Trophoblast cell (in vitro differentiated cells and primary cell): ENCODE data around the gene FLVCR2.

Source experiments
- DNase-seq, 2 donors: peaks; one replicate each; pipeline ENCODE4 v3.0.0-alpha.2; 2016
- H2AFZ ChIP-seq: 2 replicates; pipeline ENCODE4 v1.6.1; 2013; ENCODE audit warnings: low read length, moderate library complexity, mild to moderate bottlenecking; ENCODE audit not compliant: insufficient read depth, poor library complexity
- H2AK5ac ChIP-seq: 2 replicates; pipeline ENCODE4 v1.6.1; 2013; ENCODE audit warnings: mild to moderate bottlenecking, low read length
- H2BK120ac ChIP-seq: 2 replicates; pipeline ENCODE4 v1.6.1; 2013; ENCODE audit warnings: low read length, mild to moderate bottlenecking, moderate library complexity; ENCODE audit not compliant: insufficient read depth, poor library complexity
- H2BK12ac ChIP-seq: 2 replicates; pipeline ENCODE4 v1.6.1; 2013; ENCODE audit warnings: mild to moderate bottlenecking, low read length, moderate library complexity
- H2BK5ac ChIP-seq: 2 replicates; pipeline ENCODE4 v1.6.1; 2013; ENCODE audit warnings: low read length, low read depth, moderate library complexity, mild to moderate bottlenecking; ENCODE audit not compliant: poor library complexity
- H3K14ac ChIP-seq: 2 replicates; pipeline ENCODE4 v1.6.1; 2013; ENCODE audit warnings: mild to moderate bottlenecking, low read length
- H3K18ac ChIP-seq: 2 replicates; pipeline ENCODE4 v1.6.1; 2013; ENCODE audit warnings: mild to moderate bottlenecking, low read length
- H3K23ac ChIP-seq: 2 replicates; pipeline ENCODE4 v1.6.1; 2013; ENCODE audit warnings: low read length
- H3K27ac ChIP-seq: 2 replicates; pipeline ENCODE4 v1.5.1; 2013; ENCODE audit warnings: low read depth, mild to moderate bottlenecking, inconsistent platforms, low read length, moderate library complexity
- H3K27me3 ChIP-seq: 2 replicates; pipeline ENCODE4 v1.6.1; 2013; ENCODE audit warnings: inconsistent platforms, mild to moderate bottlenecking, low read length, moderate library complexity; ENCODE audit not compliant: insufficient read depth
- H3K36me3 ChIP-seq, 2 experiments: 1 replicate in 1 of 2; 2 replicates in 1 of 2; pipeline ENCODE4 v1.6.1; 2013; ENCODE audit warnings: low read length in 2 of 2, mild to moderate bottlenecking in 2 of 2, moderate library complexity in 1 of 2; ENCODE audit not compliant: insufficient read depth in 2 of 2, control insufficient read depth in 1 of 2
- H3K4ac ChIP-seq: 2 replicates; pipeline ENCODE4 v1.6.1; 2013; ENCODE audit warnings: low read depth, mild to moderate bottlenecking, low read length, moderate library complexity
- H3K4me1 ChIP-seq, 2 experiments: 1 replicate in 1 of 2; 2 replicates in 1 of 2; pipeline ENCODE4 v1.6.1; 2013; ENCODE audit warnings: low read length in 2 of 2, mild to moderate bottlenecking in 2 of 2, moderate library complexity in 1 of 2; ENCODE audit not compliant: insufficient read depth in 2 of 2, control insufficient read depth in 1 of 2
- H3K4me2 ChIP-seq: 2 replicates; pipeline ENCODE4 v1.6.1; 2013; ENCODE audit warnings: inconsistent platforms, mild to moderate bottlenecking, low read length, moderate library complexity
- H3K4me3 ChIP-seq: 2 replicates; pipeline ENCODE4 v1.5.1; 2013; ENCODE audit warnings: mild to moderate bottlenecking, low read depth, low read length, inconsistent platforms
- H3K79me1 ChIP-seq: one replicate; pipeline ENCODE4 v1.6.1; 2013; ENCODE audit warnings: low read length
- H3K79me2 ChIP-seq: 2 replicates; pipeline ENCODE4 v1.6.1; 2013; ENCODE audit warnings: low read length, mild to moderate bottlenecking; ENCODE audit not compliant: control insufficient read depth, insufficient read depth, poor library complexity
- H3K9ac ChIP-seq: 2 replicates; pipeline ENCODE4 v1.6.1; 2013; ENCODE audit warnings: mild to moderate bottlenecking, low read length
- H3K9me3 ChIP-seq: 2 replicates; pipeline ENCODE4 v1.6.1; 2013; ENCODE audit warnings: low read depth, mild to moderate bottlenecking, control low read depth, inconsistent platforms, low read length; ENCODE audit not compliant: insufficient read depth
- H4K12ac ChIP-seq: 2 replicates; pipeline ENCODE4 v1.6.1; 2013; ENCODE audit warnings: low read depth, mild to moderate bottlenecking, low read length, moderate library complexity
- H4K8ac ChIP-seq: 2 replicates; pipeline ENCODE4 v1.6.1; 2013; ENCODE audit warnings: low read depth, mild to moderate bottlenecking, low read length, moderate library complexity
- H4K91ac ChIP-seq: one replicate; pipeline ENCODE4 v1.6.1; 2013; ENCODE audit warnings: low read depth, mild to moderate bottlenecking, low read length, moderate library complexity
- WGBS: extraction: QIAGEN DNeasy Blood & Tissue Kit; methylation state at CpG from one replicate; pipeline ENCODE4 v1.1.7; 2013; ENCODE audit warnings: missing lambda C conversion rate; ENCODE audit not compliant: insufficient read length, insufficient coverage; ENCODE audit errors: extremely low coverage; 5-methylcytosine and 5-hydroxymethylcytosine counted together

FLVCR2 gene

DNA sequence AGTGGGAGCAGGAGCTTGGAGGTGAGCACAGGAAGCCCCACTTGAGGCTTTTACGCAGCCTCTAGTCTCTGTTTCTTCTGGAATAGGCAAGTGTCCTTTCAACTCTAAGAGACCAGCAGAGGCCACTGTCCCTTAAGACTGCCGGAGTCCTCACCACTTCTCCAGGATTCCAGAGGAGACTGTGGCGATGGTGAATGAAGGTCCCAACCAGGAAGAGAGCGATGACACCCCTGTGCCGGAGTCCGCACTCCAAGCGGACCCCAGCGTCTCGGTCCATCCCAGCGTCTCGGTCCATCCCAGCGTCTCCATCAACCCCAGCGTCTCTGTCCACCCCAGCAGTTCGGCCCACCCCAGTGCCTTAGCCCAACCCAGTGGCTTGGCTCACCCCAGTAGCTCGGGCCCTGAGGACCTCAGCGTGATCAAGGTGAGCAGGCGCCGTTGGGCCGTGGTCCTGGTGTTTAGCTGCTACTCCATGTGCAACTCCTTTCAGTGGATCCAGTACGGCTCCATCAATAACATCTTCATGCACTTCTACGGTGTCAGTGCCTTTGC, 442 bp downstream of the FLVCR2 start:
- Histone ChIP-seq H3K36me3 (no peaks in the 10 kb centered on the region), H3K27me3 (no peaks in the 10 kb centered on the region), H3K4me1 (peaks cover 10% of the 10 kb centered on the region in 2 experiments), H4K91ac (peak overlapping the region; percentile 21), H4K8ac (peak overlapping the region; percentile 48), H2BK5ac (peak overlapping the region; percentile 25), H3K9me3 (no peaks in the 10 kb centered on the region), H3K27ac (peak overlapping the region; percentile 70), H3K9ac (no peak overlapping the region), H2AK5ac (peak overlapping the region; percentile 9), H3K18ac (peak overlapping the region; percentile 26), H3K4me2 (peak overlapping the region; percentile 99), H3K14ac (peak overlapping the region; percentile 45), H3K4me3 (peak overlapping the region; percentile 75), H4K12ac (peak overlapping the region; percentile 19), H3K79me1 (peaks cover 5% of the 10 kb centered on the region), H2BK12ac (no peak overlapping the region), H2BK120ac (peak overlapping the region; percentile 3), H3K79me2 (peaks cover 4% of the 10 kb centered on the region), H3K23ac (no peak overlapping the region), H3K4ac (peak overlapping the region; percentile 5), H2AFZ (peak overlapping the region; percentile 38)
- no CpG with 5 or more reads among the region's 21 CpGs for WGBS
- DNase-seq = peak; percentile 55 to 73

DNA sequence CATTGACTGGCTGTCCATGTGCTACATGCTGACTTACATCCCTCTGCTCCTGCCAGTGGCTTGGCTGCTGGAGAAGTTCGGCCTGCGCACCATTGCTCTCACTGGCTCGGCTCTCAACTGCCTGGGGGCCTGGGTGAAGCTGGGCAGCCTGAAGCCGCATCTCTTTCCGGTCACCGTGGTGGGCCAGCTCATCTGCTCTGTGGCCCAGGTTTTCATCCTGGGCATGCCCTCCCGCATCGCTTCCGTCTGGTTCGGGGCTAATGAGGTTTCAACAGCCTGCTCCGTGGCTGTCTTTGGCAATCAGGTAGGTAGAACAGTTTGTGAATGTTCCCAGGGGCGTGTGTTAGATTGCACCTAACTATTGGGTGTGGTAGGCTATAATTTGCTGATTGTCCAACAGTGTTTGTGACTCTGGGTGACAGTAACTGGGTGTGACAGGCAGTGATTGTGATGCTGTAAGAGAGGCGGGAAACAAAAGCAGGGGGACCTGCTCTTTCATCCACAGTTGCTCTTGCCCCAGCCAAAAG, 981 bp downstream of the FLVCR2 start:
- H3K9me3 ChIP-seq = no peaks in the 10 kb centered on the region
- peak overlapping the region; percentile 99 for H3K4me2 ChIP-seq
- H3K23ac ChIP-seq = no peak overlapping the region
- no peak overlapping the region for H2AK5ac ChIP-seq
- H3K36me3 ChIP-seq = no peaks in the 10 kb centered on the region
- no peak overlapping the region for H2BK12ac ChIP-seq
- H3K27me3 ChIP-seq = no peaks in the 10 kb centered on the region
- peaks cover 10% of the 10 kb centered on the region in 2 experiments for H3K4me1 ChIP-seq
- H3K79me2 ChIP-seq = peaks cover 4% of the 10 kb centered on the region
- no peak overlapping the region for H4K12ac ChIP-seq
- H3K79me1 ChIP-seq = peaks cover 5% of the 10 kb centered on the region
- WGBS = no CpG with 5 or more reads among the region's 13 CpGs
- no peak overlapping the region for H3K4me3 ChIP-seq
- DNase-seq = peak; percentile 30 to 43
- H3K18ac ChIP-seq = peak overlapping the region; percentile 20
- H2BK120ac ChIP-seq = peak overlapping the region; percentile 12
- H2AFZ ChIP-seq = no peak overlapping the region
- peak overlapping the region; percentile 11 for H3K14ac ChIP-seq
- H3K27ac ChIP-seq = no peak overlapping the region
- H3K9ac ChIP-seq = no peak overlapping the region
- no peak overlapping the region for H2BK5ac ChIP-seq
- H3K4ac ChIP-seq = peak overlapping the region; percentile 23
- peak overlapping the region; percentile 16 for H4K8ac ChIP-seq
- no peak overlapping the region for H4K91ac ChIP-seq

DNA sequence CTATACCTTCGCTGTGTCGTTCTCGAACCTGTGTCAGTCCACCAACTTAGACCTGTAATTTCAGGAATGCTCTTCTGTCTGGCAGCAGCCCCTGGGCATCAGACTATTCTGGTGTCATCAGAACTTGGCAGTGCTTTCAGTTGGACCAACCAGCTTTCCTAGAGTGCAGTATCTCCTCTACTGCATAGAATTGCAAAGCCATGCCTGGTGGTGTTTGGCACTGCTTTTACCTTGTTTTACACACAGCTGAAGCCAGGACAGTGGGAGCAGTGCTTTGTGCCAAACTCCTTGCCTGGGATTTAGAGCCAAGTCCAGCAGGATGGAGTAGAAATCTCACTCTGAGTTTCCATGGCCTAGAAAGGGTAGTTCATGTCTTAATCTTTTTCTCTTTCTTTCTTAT, 1.5 kb downstream of the FLVCR2 start:
- Histone ChIP-seq H3K27ac (no peak overlapping the region), H3K4me3 (no peak overlapping the region), H3K18ac (no peak overlapping the region), H2AFZ (no peak overlapping the region), H4K8ac (no peak overlapping the region), H3K9me3 (no peaks in the 10 kb centered on the region), H2BK5ac (no peak overlapping the region), H3K79me2 (peaks cover 4% of the 10 kb centered on the region), H3K79me1 (peaks cover 5% of the 10 kb centered on the region), H3K23ac (no peak overlapping the region), H2AK5ac (no peak overlapping the region), H3K4ac (no peak overlapping the region), H3K36me3 (no peaks in the 10 kb centered on the region), H3K14ac (no peak overlapping the region), H4K12ac (no peak overlapping the region), H3K4me2 (peak overlapping the region; percentile 29), H4K91ac (no peak overlapping the region), H2BK12ac (no peak overlapping the region), H3K4me1 (peaks cover 10 to 12% of the 10 kb centered on the region in 2 experiments), H2BK120ac (no peak overlapping the region), H3K9ac (no peak overlapping the region), H3K27me3 (no peaks in the 10 kb centered on the region)
- peak in 1 of 2 donors; percentile 38 for DNase-seq
- WGBS = no CpG with 5 or more reads among the region's 3 CpGs

DNA sequence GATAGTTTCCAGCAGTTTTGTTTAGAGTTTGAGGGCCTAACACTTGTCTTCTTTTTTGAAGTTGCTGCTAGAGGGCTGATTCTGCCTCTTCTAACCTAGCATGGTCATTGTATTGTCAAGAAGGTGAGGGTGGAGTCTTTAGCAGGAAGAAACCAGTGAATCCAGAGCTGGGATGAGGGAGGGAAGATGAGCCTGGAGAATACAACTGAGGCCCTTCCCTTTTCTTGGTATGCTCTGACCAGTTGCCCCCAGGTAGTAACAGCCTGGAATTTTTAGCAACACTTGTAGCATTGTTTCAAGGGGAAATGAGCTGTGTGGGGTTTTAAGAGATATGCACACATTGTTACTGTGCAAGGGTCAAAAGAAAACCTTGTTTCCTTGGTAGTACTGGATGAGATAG, 9.0 kb downstream of the FLVCR2 start:
- no peak overlapping the region for H3K4me2 ChIP-seq

More for the DNA sequence above, 9.0 kb downstream of the FLVCR2 start:
- H3K9me3 ChIP-seq = peaks cover 9% of the 10 kb centered on the region
- H3K27ac ChIP-seq = no peak overlapping the region
- no peak overlapping the region for H3K23ac ChIP-seq
- no peaks in the 10 kb centered on the region for H3K79me2 ChIP-seq
- H4K8ac ChIP-seq = no peak overlapping the region
- DNase-seq = peak in 1 of 2 donors; percentile 46
- H2BK12ac ChIP-seq = no peak overlapping the region
- no peak overlapping the region for H3K18ac ChIP-seq
- H3K4me1 ChIP-seq = peaks cover 0 to 2% of the 10 kb centered on the region in 2 experiments
- H4K12ac ChIP-seq = no peak overlapping the region
- no peak overlapping the region for H2BK5ac ChIP-seq
- H3K27me3 ChIP-seq = no peaks in the 10 kb centered on the region
- no peak overlapping the region for H4K91ac ChIP-seq
- no peak overlapping the region for H3K4ac ChIP-seq
- H3K4me3 ChIP-seq = no peak overlapping the region
- no peak overlapping the region for H3K9ac ChIP-seq
- no peak overlapping the region for H3K14ac ChIP-seq
- no peak overlapping the region for H2AK5ac ChIP-seq
- no peak overlapping the region for H2BK120ac ChIP-seq
- H2AFZ ChIP-seq = no peak overlapping the region
- H3K36me3 ChIP-seq = peaks cover 2 to 5% of the 10 kb centered on the region in 2 experiments
- H3K79me1 ChIP-seq = no peaks in the 10 kb centered on the region
